HG03135 (cell line): Measurements from ENCODE around the gene EDC3.
"Not testable (repeated sequence)": the region's sequence is repeated elsewhere in the genome, so short reads cannot be mapped to it uniquely, and the experiment has no call there.

Source experiments
- ATAC-seq: cut with Tn5 transposase; IDR thresholded peaks from one replicate; pipeline ENCODE4 v1.9.1; 2021; ENCODE audit warnings: mild to moderate bottlenecking, moderate library complexity; ENCODE audit not compliant: unreplicated experiment

The EDC3 gene

GRCh38 chr15:74695597-74696397 lies at the start of gene EDC3:
Gene EDC3 (minus strand): TSS chr15:74696024. CDS start chr15:74675124, 20,900 bp downstream.
- ATAC-seq = peak; percentile 83

- ATAC-seq = no peak
These were observed 46.6 kb upstream of the EDC3 start for GRCh38 chr15:74742422-74742821.

GRCh38 chr15:74738239-74738638 lies 42.4 kb upstream of the EDC3 start:
- not testable (repeated sequence) for ATAC-seq

- no peak for ATAC-seq
These were observed 39.5 kb upstream of the EDC3 start for GRCh38 chr15:74735305-74735704.

- ATAC-seq = no peak
These were observed 37.4 kb upstream of the EDC3 start for GRCh38 chr15:74733269-74733668.

- ATAC-seq = no peak
These were observed 37.0 kb upstream of the EDC3 start for GRCh38 chr15:74732846-74733245.

- ATAC-seq = no peak
These were observed 34.9 kb upstream of the EDC3 start for GRCh38 chr15:74730619-74731316.

- ATAC-seq = not testable (repeated sequence)
These were observed 33.5 kb upstream of the EDC3 start for GRCh38 chr15:74729372-74729771.

GRCh38 chr15:74728699-74729098 lies 32.9 kb upstream of the EDC3 start:
- ATAC-seq = not testable (repeated sequence)

GRCh38 chr15:74727727-74728126 lies 31.9 kb upstream of the EDC3 start:
- ATAC-seq = no peak

GRCh38 chr15:74726774-74727164 lies 30.9 kb upstream of the EDC3 start:
- no peak for ATAC-seq

- no peak for ATAC-seq
These were observed 30.3 kb upstream of the EDC3 start for GRCh38 chr15:74725845-74726773.

- ATAC-seq = no peak
These were observed 29.5 kb upstream of the EDC3 start, which contains the start of gene CYP1A1 for GRCh38 chr15:74725225-74725774. Gene CYP1A1 (minus strand): TSS chr15:74725528. CDS start chr15:74723097, 2,431 bp downstream.

GRCh38 chr15:74724570-74725224 lies 28.9 kb upstream of the EDC3 start:
- ATAC-seq = no peak

GRCh38 chr15:74723754-74724334 lies 28.0 kb upstream of the EDC3 start:
- ATAC-seq = no peak

- ATAC-seq = no peak
These were observed 27.4 kb upstream of the EDC3 start for GRCh38 chr15:74723187-74723586.

- ATAC-seq = no peak
These were observed 26.8 kb upstream of the EDC3 start for GRCh38 chr15:74722591-74722990.

- ATAC-seq = no peak
These were observed 20.8 kb upstream of the EDC3 start for GRCh38 chr15:74716651-74717050.

GRCh38 chr15:74712311-74712710 lies 16.5 kb upstream of the EDC3 start:
- no peak for ATAC-seq
